NB4 (cell line): Measurements from ENCODE around the gene PARL.

Source experiments
- MYC ChIP-seq: IDR thresholded peaks from 2 replicates; pipeline ENCODE4 v1.6.1; 2011; ENCODE audit warnings: low read depth, low read length
- POLR2A ChIP-seq: IDR thresholded peaks from 2 replicates; pipeline ENCODE4 v1.6.1; 2011; ENCODE audit warnings: mild to moderate bottlenecking; ENCODE audit not compliant: insufficient read length; ENCODE audit errors: extremely low read depth
- TF ChIP-seq, protein P1 (sequence below): IDR thresholded peaks from one replicate; pipeline ENCODE4 v1.5.1; 2012; ENCODE audit warnings: low read depth, low read length
- TF ChIP-seq, protein P2 (sequence below): IDR thresholded peaks from 2 replicates; pipeline ENCODE4 v1.6.1; 2011; ENCODE audit warnings: low read depth, low read length

DNA sequence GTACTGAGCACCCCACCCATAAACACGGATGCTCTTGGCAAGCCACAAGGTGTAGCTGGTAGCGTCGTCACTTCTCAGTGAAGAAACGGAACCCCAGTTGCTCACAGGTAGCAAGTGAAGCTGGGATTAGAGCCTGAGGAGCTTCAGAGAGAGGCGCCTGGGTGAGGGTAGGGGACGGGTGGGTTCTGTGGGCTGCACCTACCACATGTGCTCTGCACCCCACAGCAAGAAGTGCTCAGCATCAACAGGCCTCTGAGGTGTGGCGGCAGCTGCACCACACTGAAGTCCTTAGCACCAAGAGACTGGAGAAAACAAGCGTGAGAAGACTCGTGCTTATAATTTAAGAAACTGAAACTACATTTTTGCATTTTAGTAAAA, 69.1 kb downstream of the PARL start:
- TF ChIP-seq, protein P1, sequence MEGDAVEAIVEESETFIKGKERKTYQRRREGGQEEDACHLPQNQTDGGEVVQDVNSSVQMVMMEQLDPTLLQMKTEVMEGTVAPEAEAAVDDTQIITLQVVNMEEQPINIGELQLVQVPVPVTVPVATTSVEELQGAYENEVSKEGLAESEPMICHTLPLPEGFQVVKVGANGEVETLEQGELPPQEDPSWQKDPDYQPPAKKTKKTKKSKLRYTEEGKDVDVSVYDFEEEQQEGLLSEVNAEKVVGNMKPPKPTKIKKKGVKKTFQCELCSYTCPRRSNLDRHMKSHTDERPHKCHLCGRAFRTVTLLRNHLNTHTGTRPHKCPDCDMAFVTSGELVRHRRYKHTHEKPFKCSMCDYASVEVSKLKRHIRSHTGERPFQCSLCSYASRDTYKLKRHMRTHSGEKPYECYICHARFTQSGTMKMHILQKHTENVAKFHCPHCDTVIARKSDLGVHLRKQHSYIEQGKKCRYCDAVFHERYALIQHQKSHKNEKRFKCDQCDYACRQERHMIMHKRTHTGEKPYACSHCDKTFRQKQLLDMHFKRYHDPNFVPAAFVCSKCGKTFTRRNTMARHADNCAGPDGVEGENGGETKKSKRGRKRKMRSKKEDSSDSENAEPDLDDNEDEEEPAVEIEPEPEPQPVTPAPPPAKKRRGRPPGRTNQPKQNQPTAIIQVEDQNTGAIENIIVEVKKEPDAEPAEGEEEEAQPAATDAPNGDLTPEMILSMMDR = no peak
- no peak for TF ChIP-seq POLR2A
- TF ChIP-seq, protein P2, sequence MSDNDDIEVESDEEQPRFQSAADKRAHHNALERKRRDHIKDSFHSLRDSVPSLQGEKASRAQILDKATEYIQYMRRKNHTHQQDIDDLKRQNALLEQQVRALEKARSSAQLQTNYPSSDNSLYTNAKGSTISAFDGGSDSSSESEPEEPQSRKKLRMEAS = no peak
- TF ChIP-seq MYC = no peak
